AG09309 (cell line): ENCODE measurements around the gene ARHGAP27.

Source experiments
- DNase-seq: peaks from one replicate; pipeline ENCODE4 v3.0.0-alpha.2; 2010; ENCODE audit warnings: low read depth
- H3K4me3 ChIP-seq: 2 replicates; pipeline ENCODE4 v1.5.1; 2011; ENCODE audit warnings: mild to moderate bottlenecking, low read depth, low read length, moderate library complexity; ENCODE audit not compliant: control insufficient read depth
- TF ChIP-seq, protein P1 (sequence below): IDR thresholded peaks from 2 replicates; pipeline ENCODE4 v1.5.1; 2011; ENCODE audit warnings: mild to moderate bottlenecking, low read depth, low read length, inconsistent platforms; ENCODE audit not compliant: insufficient read depth, control insufficient read depth; ENCODE audit errors: missing control alignments

Gene ARHGAP27

GRCh38 chr17:45395569-45396415 is 36.9 kb downstream of the ARHGAP27 start:
- no peak overlapping the region; the same call in 1 of the 2 replicates for H3K4me3 ChIP-seq
- no peak for DNase-seq
- TF ChIP-seq, protein P1, sequence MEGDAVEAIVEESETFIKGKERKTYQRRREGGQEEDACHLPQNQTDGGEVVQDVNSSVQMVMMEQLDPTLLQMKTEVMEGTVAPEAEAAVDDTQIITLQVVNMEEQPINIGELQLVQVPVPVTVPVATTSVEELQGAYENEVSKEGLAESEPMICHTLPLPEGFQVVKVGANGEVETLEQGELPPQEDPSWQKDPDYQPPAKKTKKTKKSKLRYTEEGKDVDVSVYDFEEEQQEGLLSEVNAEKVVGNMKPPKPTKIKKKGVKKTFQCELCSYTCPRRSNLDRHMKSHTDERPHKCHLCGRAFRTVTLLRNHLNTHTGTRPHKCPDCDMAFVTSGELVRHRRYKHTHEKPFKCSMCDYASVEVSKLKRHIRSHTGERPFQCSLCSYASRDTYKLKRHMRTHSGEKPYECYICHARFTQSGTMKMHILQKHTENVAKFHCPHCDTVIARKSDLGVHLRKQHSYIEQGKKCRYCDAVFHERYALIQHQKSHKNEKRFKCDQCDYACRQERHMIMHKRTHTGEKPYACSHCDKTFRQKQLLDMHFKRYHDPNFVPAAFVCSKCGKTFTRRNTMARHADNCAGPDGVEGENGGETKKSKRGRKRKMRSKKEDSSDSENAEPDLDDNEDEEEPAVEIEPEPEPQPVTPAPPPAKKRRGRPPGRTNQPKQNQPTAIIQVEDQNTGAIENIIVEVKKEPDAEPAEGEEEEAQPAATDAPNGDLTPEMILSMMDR: no peak

- peak; percentile 33 for DNase-seq
- TF ChIP-seq, protein P1: peak; percentile 78
- H3K4me3 ChIP-seq: peak overlapping the region; percentile 2; the same call in 1 of the 2 replicates
Observed at GRCh38 chr17:45394913-45395568, 37.6 kb downstream of the ARHGAP27 start.

DNA sequence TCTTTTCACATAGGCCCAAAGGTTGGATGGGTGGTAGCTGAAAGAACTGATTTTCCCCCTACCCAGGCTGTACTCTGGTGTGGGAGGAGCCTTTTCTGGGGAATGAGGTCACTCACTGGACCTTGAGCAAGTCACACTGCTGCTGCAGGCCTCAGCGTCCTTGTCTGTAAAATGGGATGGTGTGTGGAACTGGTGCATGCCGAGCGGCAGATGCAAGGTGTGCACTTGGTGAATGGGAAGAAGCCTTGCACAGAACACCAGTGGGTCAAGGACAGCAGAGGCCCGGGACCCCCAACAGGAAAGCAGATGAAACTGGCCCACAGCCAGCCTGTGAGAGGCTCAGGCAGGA is 38.1 kb downstream of the ARHGAP27 start:
- H3K4me3 ChIP-seq: no peak overlapping the region
- no peak for DNase-seq
- TF ChIP-seq, protein P1: no peak

DNA sequence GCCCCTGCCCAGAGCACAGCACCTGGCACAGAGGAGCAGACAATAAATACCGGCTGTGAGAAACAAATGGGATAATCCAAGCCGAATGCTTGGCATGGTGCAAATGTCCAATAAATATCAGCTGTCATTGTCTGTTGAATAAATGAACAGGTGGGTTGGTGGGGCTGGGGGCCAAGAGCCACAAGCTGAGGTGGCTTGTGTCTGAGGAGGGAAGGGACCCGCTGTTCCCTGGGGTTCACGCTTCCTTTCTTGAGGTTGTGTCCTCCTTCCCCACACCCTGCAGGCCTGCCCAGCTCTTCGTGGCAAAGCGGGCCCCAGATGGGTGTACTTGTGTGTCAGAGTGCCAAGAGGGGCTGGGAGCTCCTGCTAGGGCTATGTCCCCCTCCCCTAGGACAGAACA is 38.6 kb downstream of the ARHGAP27 start:
- TF ChIP-seq, protein P1: no peak
- DNase-seq: no peak

GRCh38 chr17:45393411-45393810 is 39.3 kb downstream of the ARHGAP27 start:
- no peak overlapping the region for H3K4me3 ChIP-seq
- TF ChIP-seq, protein P1: no peak
- DNase-seq: no peak

More for the DNA sequence above, 38.6 kb downstream of the ARHGAP27 start:
- H3K4me3 ChIP-seq: no peak overlapping the region

DNA sequence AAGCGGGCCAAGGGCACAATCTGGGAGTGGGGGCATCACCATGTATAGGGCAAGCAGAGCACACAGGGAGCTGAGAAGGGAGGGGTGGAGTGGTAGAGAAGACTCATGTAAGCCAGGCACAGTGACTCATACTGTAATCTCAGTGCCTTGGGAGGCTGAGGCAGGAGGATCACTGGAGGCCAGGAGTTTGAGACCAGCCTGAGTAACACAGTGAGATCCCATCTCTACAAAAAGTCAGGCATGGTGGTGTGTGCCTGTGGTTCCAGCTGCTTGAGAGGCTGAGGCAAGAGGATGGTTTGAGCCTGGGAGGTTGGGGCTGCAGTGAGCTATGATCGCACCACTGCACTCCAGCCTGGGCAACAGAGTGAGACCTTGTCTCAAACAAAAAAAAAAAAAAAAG is 40.8 kb downstream of the ARHGAP27 start:
- H3K4me3 ChIP-seq: no peak overlapping the region
- no peak for DNase-seq
- TF ChIP-seq, protein P1: no peak
